SK-N-SH treated with all-trans-retinoic acid at 6 μM for 48 hours (cell line): ENCODE results near the gene TMEM178B.

Experiments
- ATAC-seq: fragments of 200-7000 bp; cut with Tn5 transposase; 3 replicates; pipeline ENCODE4 v1.9.1; 2020; ENCODE audit warnings: mild to moderate bottlenecking, moderate library complexity
- ARNTL ChIP-seq: fragments of 450-650 bp; formaldehyde crosslinking; IDR thresholded peaks from 2 replicates; pipeline ENCODE4 v1.5.0; 2020; ENCODE audit warnings: low read depth, mild to moderate bottlenecking, moderate library complexity, borderline replicate concordance
- CREB5 ChIP-seq: fragments of 250-450 bp; sonication (Bioruptor Pico); IDR thresholded peaks from 2 replicates; pipeline ENCODE4 v1.5.1; 2020; ENCODE audit warnings: low read depth, mild to moderate bottlenecking, moderate library complexity
- CSDC2 ChIP-seq: fragments of 250-450 bp; sonication (Bioruptor Pico); IDR thresholded peaks from 2 replicates; pipeline ENCODE4 v1.5.0; 2020; ENCODE audit warnings: mild to moderate bottlenecking, moderate library complexity
- CSRNP3 ChIP-seq: fragments of 250-450 bp; sonication (Bioruptor Pico); IDR thresholded peaks from 2 replicates; pipeline ENCODE4 v1.5.1; 2021; ENCODE audit warnings: mild to moderate bottlenecking, moderate library complexity
- ESRRG ChIP-seq: fragments of 250-450 bp; sonication (Bioruptor Pico); IDR thresholded peaks from 2 replicates; pipeline ENCODE4 v1.6.1; 2021; ENCODE audit warnings: mild to moderate bottlenecking
- ISL1 ChIP-seq: fragments of 250-450 bp; sonication (Bioruptor Pico); IDR thresholded peaks from 2 replicates; pipeline ENCODE4 v2.1.2; 2022; ENCODE audit warnings: mild to moderate bottlenecking, moderate library complexity
- OSR1 ChIP-seq: fragments of 250-450 bp; sonication (Bioruptor Pico); IDR thresholded peaks from 2 replicates; pipeline ENCODE4 v1.8.0; 2022; ENCODE audit warnings: moderate library complexity, mild to moderate bottlenecking, inconsistent platforms
- PATZ1 ChIP-seq: fragments of 250-450 bp; sonication (Bioruptor Pico); IDR thresholded peaks from 2 replicates; pipeline ENCODE4 v1.8.0; 2020; ENCODE audit warnings: mild to moderate bottlenecking, moderate library complexity, borderline replicate concordance
- POU6F1 ChIP-seq: fragments of 250-450 bp; sonication (Bioruptor Pico); IDR thresholded peaks from 2 replicates; pipeline ENCODE4 v1.8.0; 2021; ENCODE audit warnings: low read depth, mild to moderate bottlenecking, moderate library complexity, borderline replicate concordance
- RARB ChIP-seq: fragments of 250-450 bp; sonication (Bioruptor Pico); IDR thresholded peaks from 2 replicates; pipeline ENCODE4 v1.8.0; 2021; ENCODE audit warnings: mild to moderate bottlenecking, moderate library complexity
- TCF4 ChIP-seq: fragments of 250-450 bp; sonication (Bioruptor Pico); IDR thresholded peaks from 2 replicates; pipeline ENCODE4 v1.8.0; 2021; ENCODE audit warnings: mild to moderate bottlenecking, moderate library complexity, borderline replicate concordance
- TOX ChIP-seq: fragments of 250-450 bp; sonication (Bioruptor Pico); IDR thresholded peaks from 2 replicates; pipeline ENCODE4 v1.8.0; 2021; ENCODE audit warnings: mild to moderate bottlenecking, moderate library complexity, borderline replicate concordance
- ZFP30 ChIP-seq: fragments of 450-650 bp; formaldehyde crosslinking; IDR thresholded peaks from 2 replicates; pipeline ENCODE4 v1.5.0; 2022; ENCODE audit warnings: mild to moderate bottlenecking, moderate library complexity
- ZNF565 ChIP-seq: fragments of 450-650 bp; formaldehyde crosslinking; conservative IDR thresholded peaks from 2 replicates; pipeline ENCODE4 v1.5.0; 2020; ENCODE audit warnings: low read depth, mild to moderate bottlenecking, moderate library complexity
- ZNF8 ChIP-seq: fragments of 450-650 bp; formaldehyde crosslinking; IDR thresholded peaks from 2 replicates; pipeline ENCODE4 v1.5.0; 2020; ENCODE audit warnings: mild to moderate bottlenecking, moderate library complexity

Gene TMEM178B

GRCh38 chr7:141150465-141150864 is 76.6 kb downstream of the TMEM178B start (continued):
- TF ChIP-seq PATZ1 (CRISPR knock-in tag) (no peak), CREB5 (CRISPR knock-in tag) (no peak), ESRRG (CRISPR knock-in tag) (no peak), RARB (CRISPR knock-in tag) (no peak), POU6F1 (CRISPR knock-in tag) (no peak)

GRCh38 chr7:141151746-141152145 is 77.9 kb downstream of the TMEM178B start:
- no peak for TF ChIP-seq PATZ1 (CRISPR knock-in tag)
- TF ChIP-seq, all 23 proteins: peak for 0
- ATAC-seq = no peak

- ATAC-seq = no peak
- TF ChIP-seq OSR1 (CRISPR knock-in tag) = no peak
- TF ChIP-seq TCF4 (CRISPR knock-in tag) = no peak
- TF ChIP-seq ISL1 (CRISPR knock-in tag) = no peak
- TF ChIP-seq RARB (CRISPR knock-in tag) = no peak
- TF ChIP-seq PATZ1 (CRISPR knock-in tag) = no peak
- TF ChIP-seq CSDC2 (CRISPR knock-in tag) = no peak
- TF ChIP-seq ESRRG (CRISPR knock-in tag) = no peak
- no peak for TF ChIP-seq CSRNP3 (CRISPR knock-in tag)
- TF ChIP-seq ZFP30 (CRISPR knock-in tag) = no peak
- no peak for TF ChIP-seq CREB5 (CRISPR knock-in tag)
- TF ChIP-seq POU6F1 (CRISPR knock-in tag) = no peak
- no peak for TF ChIP-seq ZNF565 (CRISPR knock-in tag)
- no peak for TF ChIP-seq ARNTL (CRISPR knock-in tag)
- TF ChIP-seq TOX (CRISPR knock-in tag) = no peak
- TF ChIP-seq ZNF8 (CRISPR knock-in tag) = no peak
Observed at GRCh38 chr7:141153231-141153630, 79.4 kb downstream of the TMEM178B start.
